Keratinocyte (primary cell): ENCODE data around the gene AHNAK2.

Experiments used
- EZH2 ChIP-seq: IDR thresholded peaks from one replicate; pipeline ENCODE4 v1.6.1; 2012; ENCODE audit warnings: inconsistent platforms, mild to moderate bottlenecking, low read length, moderate library complexity
- TF ChIP-seq, protein P1 (sequence below), 3 experiments: IDR thresholded peaks in 1 of 3; conservative IDR thresholded peaks in 1 of 3; optimal IDR thresholded peaks in 1 of 3; 2 replicates in 2 of 3; 3 replicates in 1 of 3; pipeline versions ENCODE3 to v1.5.1; 2011; ENCODE audit warnings: low read length in 3 of 3, mild to moderate bottlenecking in 3 of 3, moderate library complexity in 2 of 3, control low read depth in 1 of 3, inconsistent platforms in 1 of 3; ENCODE audit not compliant: insufficient read depth in 2 of 3; ENCODE audit errors: extremely low read depth in 1 of 3

DNA sequence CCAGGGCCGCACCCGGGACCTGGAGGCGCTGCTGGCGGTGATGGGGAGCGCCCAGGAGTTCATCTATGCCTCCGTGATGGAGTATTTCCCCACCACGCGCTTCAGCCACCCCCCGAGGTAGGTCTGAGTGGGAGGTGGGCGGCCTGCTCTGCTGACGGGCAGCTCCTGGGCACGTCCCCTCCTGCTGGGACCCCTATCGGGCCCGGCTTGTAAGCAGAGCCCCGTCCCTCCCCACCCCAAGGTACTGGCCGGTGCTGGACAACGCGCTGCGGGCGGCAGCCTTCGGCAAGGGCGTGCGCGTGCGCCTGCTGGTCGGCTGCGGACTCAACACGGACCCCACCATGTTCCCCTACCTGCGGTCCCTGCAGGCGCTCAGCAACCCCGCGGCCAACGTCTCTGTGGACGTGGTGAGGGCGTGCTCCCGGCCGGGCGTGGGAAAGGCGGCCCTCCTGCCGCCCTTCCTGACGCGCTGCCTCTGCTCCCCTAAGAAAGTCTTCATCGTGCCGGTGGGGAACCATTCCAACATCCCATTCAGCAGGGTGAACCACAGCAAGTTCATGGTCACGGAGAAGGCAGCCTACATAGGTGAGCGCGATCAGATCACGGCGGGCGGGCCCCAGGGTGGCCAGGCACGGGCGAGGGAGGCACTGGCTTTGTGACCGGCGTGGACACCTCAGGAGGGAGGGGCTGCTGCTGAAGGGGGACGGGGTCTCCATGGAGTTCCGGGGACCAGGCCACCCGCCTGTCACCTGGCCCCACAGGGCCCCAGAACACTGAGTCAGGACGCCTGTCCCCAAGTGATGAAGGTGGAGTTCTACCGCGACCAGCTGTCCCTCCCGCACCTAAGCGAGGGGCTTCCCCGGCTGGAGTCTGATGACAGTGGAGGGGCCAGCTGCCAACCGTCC, 46.2 kb downstream of the AHNAK2 start:
- TF ChIP-seq, protein P1, sequence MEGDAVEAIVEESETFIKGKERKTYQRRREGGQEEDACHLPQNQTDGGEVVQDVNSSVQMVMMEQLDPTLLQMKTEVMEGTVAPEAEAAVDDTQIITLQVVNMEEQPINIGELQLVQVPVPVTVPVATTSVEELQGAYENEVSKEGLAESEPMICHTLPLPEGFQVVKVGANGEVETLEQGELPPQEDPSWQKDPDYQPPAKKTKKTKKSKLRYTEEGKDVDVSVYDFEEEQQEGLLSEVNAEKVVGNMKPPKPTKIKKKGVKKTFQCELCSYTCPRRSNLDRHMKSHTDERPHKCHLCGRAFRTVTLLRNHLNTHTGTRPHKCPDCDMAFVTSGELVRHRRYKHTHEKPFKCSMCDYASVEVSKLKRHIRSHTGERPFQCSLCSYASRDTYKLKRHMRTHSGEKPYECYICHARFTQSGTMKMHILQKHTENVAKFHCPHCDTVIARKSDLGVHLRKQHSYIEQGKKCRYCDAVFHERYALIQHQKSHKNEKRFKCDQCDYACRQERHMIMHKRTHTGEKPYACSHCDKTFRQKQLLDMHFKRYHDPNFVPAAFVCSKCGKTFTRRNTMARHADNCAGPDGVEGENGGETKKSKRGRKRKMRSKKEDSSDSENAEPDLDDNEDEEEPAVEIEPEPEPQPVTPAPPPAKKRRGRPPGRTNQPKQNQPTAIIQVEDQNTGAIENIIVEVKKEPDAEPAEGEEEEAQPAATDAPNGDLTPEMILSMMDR (optimal IDR thresholded peaks at IDR 0.05 in 1 of 3, IDR thresholded peaks at IDR 0.05 in 1 of 3, conservative IDR thresholded peaks at IDR 0.05 in 1 of 3; ENCODE audit: extremely low read depth in 1 of 3, insufficient read depth in 2 of 3, low read length in 3 of 3) = no peak
- no peak for TF ChIP-seq EZH2
